Stimulated activated CD8-positive, alpha-beta memory T cell treated with anti-CD3 and anti-CD28 coated beads, Interleukin-4, amount 100 ng/mL, for 1 hour (primary cell): ENCODE results near the gene NAIF1.

Experiments
- DNase-seq, 2 donors: peaks; one replicate each; pipeline ENCODE4 v3.0.0-alpha.2; 2020; ENCODE audit warnings: low read depth in 2 of 2, low spot score in 1 of 2

Gene NAIF1

DNA sequence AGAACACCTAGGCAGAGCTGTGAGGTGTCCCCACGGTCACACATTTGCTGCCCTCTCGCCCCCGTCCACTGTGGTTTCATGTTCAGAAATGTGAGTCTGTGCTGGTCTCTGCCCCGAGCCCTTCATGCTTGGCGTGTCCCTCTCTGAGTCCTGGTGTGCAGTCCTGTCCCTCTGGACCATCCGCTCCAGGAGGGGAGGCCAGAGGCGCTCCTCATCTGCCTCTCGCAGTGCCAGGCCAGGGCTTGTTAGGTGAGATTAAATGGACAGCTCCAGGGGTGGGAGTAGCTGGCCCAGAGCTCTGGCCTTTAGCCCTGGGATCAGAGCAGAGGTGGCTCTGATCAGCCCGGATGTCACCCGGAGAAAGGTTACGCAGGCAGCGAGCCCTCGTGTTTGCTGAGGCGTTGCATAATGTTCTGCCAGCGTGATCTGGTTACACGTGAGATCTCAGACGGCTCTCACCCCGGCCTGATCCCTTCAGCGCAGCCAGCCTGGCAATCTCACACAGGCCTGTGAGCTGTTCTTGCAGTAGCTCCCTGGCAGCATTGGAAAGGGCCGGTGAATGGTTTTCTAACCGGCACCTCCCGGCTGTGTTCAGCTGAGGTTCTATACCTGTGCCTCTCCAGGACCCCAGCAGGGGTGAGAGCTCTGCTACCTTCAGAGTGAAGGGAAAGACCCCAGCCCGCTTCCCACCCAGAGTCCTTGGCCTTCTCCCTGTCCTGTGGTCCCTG is 35.9 kb upstream of the NAIF1 start:
- DNase-seq: no peak

DNA sequence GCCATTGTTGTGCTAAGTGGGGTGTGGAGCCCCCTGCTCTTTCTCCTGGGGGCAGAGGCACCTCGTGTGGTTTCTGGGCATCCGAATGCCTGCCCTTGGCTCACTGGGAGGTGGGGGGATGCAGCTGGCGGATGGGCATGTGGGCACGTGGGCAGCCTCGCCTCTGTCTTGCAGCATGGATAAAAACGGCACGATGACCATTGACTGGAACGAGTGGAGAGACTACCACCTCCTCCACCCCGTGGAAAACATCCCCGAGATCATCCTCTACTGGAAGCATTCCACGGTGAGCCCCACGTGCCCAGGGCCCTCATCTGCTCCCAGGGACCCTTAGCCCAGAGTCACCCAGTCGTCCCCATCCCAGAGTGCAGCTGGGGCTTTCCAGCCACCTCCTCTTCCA is 35.1 kb upstream of the NAIF1 start:
- DNase-seq: no peak

DNA sequence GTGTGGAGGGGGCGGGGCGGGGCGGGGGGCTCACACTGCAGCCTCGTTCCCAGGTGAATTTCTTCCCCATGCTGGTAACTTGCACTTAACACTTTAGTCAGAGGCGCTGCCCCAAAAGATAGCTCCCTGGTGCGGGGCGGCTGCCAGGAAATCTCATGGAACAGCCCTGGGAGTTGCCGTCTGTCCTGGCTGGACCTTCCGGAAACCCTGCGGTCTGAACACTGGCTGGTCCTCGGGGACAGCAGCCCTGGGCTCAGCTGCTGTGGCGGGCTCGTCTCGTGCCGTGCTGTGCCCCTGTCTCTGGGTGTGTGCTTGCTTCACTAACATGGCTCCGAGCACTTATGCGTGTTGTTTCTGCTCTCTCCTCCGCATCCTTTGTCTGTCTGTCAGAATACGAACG is 34.6 kb upstream of the NAIF1 start:
- no peak for DNase-seq

DNA sequence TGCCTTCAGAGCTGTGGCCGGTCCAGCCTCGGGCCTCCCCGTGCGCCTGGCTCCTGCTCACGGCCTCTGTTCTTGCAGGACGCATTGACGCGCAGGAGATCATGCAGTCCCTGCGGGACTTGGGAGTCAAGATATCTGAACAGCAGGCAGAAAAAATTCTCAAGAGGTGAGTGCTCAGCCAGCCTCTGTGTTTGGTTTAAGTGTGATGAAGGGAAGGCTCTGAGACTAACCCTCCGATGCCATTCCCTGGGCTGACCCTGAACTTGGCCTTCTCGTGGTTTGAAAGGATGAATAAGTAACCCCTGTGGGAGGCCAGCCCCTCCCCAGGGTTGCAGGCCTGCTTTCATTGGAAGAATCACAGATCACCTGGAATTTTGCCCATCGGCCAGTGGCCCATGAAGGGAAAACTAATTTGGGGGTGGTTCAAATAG is 34.1 kb upstream of the NAIF1 start:
- DNase-seq: no peak

DNA sequence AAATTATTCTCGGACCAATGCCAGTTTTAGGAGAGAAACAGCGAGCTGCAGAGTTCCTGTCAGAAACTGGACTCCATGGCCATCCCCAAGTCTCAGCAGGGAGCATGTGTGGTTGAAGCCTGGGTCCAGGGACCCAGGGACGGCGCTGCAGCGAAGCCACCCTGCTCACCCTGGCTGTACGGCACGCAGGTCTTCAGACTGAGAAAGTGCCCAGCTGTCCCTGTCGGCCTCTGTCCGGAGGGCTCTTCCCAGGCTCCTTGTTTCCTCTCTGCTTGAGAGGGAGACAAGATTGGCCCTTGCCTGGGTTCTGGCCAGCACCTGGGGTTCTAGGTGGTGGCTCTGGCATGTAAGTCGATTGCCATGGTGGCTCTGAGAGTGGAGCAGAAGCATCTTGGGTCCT is 33.5 kb upstream of the NAIF1 start:
- no peak for DNase-seq

DNA sequence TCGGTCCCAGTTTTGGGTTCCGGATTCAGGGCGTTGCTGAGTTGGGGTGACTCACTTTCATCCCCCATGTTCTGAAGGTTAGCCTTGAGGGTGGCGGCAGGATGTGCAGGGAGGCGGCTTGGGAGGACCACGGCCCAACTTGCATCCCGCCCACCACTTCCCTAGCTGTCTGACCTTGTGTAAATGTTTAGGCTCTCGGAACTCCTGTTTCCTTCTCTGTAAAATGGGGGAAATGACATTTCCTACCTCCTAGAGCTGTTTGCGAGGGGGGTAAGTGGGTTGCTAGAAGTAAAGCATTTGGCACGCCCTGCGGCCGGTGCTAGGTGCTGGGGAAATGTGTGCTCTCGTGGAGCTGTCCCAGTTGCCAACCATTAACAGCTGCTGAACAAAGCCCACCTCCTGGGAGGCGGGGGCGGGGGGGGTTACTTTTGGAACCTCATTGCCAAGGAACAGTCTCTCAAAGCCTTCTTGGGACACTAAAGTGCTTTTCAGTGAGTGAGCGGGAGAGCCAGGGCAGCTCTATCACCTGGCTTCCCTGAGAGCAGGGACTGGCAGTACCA is 32.9 kb upstream of the NAIF1 start:
- no peak for DNase-seq

DNA sequence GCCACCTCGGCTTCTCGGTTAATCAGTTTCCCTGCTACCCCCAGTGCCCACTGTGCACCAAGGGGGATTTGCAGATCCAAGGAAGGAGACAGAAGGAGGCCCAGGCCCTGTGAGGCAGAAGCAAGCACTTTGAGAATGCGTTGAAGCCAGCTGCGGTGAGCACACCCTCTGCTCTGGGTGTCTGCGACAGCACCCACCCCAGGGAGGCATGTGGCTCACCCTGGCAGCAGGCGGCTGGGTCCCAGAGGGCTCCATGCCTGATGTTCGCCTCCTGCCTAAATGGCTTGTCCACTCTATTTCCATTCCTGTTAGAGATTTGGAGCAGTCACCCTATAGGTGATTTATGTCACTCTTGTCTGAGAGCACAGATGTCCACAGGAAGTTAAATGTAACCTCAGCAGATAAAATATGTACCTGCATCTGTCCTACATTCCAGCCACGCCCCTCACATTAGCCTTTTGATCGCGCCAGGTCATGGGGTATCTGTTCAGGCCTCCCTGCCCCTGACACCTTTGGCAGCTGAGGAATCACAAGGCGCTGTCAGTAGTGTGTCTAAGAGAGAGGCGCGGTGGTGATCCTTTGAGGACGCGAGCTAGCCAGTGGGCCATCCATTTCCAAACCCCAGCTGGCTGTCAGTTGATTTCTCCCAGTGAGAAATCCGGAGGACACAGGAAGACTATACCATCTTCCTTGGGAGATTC is 32.3 kb upstream of the NAIF1 start:
- no peak for DNase-seq

DNA sequence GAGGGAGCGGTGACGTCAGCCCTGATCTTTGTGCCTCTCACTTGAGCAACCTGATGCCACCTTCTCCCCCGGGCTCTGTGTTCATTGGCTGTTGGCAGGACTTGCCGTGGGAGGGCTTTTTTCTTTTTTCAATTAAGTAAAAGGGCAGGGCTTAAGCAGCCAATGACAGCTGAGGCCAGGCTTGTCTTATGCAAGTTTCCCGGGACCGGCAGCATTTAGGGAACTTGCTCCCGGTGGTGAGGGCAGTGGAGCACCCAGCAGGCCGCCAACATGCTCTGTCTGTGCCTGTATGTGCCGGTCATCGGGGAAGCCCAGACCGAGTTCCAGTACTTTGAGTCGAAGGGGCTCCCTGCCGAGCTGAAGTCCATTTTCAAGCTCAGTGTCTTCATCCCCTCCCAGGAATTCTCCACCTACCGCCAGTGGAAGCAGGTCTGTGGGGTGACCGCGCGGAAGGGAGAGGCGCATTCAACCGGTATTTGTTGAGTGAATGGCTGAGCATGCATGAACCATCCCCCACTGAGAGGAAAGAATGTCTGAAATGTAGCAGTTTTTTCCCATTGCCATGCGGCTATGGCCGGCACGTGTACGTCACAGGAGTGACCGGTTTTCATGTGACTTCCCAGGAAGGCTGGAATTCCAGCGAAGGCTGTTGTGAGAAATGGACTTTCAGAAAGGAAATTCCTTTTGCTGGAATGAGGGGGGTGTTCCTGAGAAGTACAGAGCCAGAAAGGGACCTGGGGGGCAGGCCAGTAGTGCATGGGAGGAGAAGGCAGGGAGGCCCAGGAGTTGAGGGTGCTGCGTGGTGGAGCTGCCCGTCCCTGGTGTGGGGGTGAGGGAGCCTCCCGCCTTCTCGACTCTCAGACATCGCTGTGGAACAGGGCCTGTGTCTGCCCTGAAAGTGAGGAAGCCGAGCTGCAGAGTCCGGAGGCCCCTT is 31.4 kb upstream of the NAIF1 start:
- DNase-seq: peak in 1 of 2 donors; percentile 22

DNA sequence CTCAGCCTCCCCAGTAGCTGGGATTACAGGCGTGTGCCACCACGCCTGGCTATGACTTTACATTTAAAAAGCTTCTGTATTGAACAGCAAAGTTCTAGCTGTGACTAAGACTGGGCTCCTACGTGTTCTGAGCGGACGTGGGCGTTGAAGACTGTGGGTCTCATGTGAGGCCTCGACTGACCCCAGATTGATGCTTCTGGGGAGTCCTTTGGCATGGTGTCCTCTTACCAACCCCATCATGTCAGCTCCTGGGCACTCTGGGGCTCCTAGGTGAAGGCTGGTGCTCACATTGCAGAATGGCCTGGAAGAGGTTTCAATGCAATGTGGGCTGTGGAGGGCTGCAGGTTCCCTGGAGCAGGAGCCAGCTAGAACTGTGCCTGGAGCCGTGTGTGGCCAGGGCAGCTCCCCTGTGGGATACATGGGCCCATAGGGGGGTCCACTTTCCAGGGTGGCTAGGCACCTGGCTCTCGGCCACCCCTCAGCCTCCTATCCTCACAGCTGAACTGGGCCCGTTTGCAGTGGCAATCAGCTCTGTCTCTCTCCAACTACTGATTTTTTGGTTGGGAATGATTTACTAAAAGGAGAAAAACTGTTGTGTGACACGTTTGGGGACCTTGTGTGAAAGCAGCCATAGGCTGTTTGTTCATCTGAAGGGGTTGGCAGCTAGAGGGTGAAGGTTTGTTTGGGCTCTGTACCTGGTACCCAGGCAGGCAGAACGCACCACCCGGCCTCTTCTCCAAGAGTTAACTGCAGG is 30.6 kb upstream of the NAIF1 start:
- DNase-seq: no peak

DNA sequence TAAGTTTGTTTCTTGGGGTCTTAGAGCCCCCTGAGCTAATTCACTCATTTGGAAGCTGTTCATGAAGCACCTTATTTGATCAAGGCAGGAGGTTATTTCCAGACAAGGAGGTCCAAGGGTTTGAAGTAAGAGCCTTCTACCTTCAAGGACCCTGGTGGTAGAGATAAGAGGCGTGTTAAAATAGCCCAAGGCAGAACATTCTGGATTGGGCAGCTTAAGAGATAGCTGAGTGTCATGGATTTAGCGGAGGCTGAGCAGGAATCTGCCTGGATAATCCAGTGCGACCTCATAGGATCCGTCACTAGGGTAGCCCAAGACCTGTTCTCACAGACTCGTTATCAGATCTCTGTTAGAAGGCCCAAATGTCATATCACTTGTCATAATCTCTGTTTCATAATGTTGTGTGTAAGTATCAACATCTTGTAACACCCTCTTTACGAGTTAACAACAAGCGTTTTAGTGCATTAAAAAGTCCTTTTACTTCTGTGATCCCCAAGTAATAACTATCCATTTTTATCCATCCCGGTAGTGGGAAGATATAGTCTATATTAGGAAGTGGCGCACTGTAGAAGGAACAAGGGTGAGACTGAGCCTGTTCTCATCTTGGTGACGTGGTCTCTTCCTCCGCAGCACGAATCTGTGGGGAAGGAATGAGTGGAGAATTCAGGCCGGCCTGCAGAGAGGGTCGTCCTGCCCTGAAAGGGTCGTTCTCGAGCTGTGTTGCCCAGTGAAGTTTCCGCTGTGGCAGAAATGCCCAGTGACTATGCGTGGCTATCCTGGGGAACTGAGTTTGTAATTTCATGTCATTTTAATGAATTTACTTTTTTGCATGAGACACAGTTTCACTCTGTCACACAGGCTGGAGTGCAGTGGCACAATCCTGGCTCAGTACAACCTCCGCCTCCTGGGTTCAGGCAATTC is 29.8 kb upstream of the NAIF1 start:
- no peak for DNase-seq

DNA sequence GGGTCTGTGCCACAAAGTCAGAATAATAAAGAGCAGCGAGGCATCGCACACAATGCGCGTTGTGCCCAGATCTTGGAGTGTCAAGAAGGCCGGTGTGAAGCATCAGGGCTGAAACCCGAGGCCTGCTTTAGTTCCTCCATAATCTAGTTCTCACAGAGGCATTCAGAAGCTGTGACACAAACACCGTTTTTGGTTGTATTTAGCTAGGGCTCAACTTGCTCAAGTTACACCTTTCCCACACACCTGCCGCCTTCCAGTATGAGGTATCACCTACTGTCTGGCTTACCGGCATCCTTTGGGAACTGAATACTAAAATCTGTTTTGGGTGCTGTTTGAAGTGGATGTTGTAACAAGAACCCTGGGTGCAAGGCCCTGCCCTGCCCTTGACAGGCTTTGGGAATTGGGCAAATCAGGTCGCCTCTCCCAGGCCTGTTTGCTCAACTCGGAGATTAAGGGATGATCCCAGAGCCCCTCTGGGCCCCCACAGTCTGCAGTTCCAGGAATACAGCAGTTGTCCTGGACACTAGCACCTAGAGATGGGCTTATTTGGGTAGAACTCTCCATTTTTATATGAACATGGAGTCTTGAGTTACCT is 27.9 kb upstream of the NAIF1 start:
- no peak for DNase-seq

DNA sequence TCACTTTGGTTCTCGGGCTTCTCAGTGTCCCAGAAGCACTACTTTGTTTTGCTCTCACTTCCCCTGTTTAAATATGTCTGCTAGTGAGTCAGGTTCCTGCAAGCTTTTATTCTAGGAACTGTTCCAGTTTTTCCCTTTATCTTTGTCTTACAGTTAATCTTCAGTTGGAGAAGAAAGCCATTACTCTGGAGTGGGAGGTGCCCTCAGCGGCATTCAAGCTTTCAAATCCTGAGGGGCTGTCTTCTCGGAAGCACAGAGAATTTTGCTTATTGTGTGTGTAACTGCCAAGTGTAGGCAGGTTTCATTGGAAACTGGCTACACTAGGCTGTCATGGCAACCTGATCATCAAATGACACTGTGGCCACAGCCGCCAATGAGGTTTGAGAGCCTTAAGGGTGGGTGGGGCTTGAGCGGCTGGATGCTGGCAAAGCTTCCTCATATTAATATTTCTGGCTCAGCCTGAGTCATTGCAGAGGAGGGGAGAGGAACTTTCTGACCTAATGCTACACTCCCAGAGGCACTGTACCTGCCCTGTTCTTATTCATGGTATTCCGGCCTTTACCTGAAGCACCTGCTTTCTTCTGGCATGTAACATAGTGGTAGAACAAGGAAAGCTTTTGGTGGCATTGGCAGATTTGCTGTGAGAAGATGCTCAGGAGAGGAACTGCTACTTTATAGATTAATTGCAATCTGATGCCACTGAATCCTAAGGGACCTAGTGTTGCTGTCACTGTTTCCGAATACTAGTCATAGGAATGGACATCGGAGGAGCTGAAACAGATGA is 27.2 kb upstream of the NAIF1 start:
- DNase-seq: peak in 1 of 2 donors; percentile 41

DNA sequence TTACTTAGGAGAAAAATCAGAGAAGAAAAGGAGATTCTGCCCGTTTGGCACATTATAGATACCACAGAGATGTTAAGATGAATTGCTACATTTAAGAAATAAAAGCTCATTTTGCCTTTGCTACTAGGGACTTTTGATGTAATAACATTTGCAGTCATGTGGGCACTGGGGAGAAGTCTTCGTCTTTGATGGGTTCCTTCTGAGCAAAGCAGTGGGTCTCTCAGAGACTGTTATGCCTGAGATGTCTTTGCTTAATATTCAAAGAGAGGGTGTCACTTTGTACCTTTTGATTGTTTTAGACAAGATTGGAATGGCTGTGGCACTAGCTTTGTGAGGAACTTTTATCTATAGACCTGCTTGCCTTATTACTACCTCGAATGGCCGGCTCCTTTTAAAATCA is 25.9 kb upstream of the NAIF1 start:
- no peak for DNase-seq

DNA sequence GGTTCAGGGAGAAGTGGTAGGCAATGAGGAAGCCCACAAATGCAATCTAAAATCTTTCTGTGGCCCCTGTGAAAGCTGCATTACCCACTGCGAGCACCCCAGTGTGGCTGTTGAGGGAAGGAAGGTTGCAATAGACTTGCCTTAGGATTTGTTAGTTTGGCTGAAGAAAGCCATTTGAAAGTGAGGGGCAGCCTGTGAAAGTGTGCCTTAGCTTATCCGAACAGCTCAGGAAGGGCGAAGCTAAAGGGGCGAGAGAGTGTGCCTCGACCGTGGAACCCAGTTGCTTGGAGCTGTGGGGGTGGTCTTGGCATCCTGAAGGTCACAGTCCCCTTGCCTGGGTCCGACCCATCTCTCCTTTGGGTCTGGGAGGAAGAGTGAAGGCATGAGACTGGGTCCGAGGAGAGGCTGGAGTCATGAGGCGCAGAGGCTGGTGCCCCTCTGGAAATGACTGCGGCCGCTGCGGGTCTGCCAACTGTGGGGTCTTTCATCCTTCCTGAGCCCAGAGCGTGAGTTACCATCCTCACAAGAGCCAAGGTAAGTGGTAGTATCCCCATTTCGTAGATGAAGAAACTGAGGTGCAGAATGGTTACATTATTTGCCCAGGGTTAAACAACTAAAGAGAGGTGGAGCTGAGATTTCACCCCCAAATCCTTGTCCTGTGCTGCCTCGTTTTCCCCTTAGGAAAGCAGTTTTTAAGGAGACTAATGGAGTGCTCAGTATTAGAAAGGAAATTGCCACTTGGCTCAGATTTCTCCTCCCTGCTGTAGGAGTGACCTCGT is 25.3 kb upstream of the NAIF1 start:
- DNase-seq: no peak

DNA sequence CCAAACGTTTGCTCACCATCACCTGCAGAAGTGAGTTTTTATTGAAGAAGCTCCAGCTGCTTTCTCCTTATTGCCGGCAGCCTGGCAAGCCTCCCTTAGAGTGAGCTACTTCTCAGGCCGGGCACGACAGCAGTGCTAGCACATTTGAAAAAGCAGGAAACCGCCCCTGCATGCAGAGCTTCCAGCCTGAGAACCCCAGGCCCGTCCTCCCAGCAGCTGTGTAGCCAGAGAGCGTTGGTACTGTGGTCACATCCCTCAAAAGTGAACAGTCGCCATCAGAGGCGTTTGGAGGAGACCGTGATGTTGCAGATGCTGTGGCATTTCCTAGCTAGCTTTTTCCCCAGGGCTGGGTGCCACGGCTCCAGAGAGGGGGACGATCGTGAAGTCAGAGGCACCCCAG is 24.5 kb upstream of the NAIF1 start:
- DNase-seq: no peak

DNA sequence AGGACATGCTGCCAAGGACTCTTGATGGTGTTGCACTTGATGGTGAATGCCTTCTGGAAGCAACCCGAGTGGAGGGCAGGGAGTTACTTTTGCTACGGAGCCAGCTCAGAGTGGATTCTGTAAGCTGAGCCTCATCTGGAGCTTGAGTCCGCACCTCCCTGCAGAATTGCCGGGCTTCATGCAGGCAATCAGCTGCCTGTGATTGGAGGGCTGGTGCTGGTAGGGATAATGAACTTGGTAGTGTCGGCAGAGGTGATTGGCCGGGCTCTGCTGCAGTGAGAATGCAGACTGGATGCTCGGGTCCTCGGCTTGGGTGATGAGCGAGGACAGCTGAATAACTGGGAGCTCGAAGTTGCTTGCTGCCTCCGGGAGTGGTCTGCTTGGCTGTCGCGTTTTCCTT is 24.0 kb upstream of the NAIF1 start:
- DNase-seq: no peak

DNA sequence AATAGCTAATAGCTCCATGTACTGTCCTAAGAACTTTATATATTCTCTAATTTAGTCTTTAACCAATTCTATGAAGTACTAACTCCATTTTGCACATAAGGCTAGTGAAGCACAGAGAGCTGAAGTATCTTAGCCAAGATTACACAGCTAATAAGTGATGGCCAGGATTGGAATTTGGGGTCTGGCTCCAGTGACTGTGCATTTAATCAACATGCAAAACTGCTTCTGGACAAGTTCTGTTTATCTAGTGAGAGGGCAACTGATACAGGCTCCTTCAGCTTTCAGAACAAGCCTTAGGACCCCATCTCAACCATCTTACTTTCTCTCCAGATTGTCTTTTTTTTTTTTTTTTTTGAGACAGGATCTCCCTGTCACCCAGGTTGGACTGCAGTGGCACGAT is 22.2 kb upstream of the NAIF1 start:
- no peak for DNase-seq
